ENCODE measurements around the gene SLC8A2. TPM values are rescaled to one million over a fixed set of nuclear protein-coding genes. Genes with fewer than 3 reads are reported as not detected.
"Not testable (repeated sequence)": the region's sequence is repeated elsewhere in the genome, so short reads cannot be mapped to it uniquely, and the experiment has no call there.

Gene SLC8A2
- total RNA-seq, 1 donor from 2014 or later: 0.59 TPM

DNA sequence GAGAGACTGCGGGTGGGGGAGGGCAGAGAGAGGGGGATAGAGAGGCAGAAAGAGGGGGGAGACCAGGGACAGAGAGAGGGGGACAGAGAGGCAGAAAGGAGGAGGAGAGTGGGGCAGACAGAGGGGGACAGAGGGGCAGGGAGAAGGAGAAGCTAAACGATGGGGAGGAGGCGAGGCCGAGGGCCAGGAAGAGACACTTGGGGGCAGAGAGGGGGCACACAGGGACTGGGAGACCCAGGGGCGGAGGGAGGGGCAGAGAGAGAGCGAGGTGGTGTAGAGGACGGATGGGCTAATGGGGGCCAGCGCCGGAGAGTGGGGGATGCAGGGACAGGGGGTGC lies 53.0 kb downstream of the SLC8A2 start:
- intact Hi-C loops (cut with DNase I): no loop called here
- DNase-seq (ENCODE audit: low spot score): no peak

DNA sequence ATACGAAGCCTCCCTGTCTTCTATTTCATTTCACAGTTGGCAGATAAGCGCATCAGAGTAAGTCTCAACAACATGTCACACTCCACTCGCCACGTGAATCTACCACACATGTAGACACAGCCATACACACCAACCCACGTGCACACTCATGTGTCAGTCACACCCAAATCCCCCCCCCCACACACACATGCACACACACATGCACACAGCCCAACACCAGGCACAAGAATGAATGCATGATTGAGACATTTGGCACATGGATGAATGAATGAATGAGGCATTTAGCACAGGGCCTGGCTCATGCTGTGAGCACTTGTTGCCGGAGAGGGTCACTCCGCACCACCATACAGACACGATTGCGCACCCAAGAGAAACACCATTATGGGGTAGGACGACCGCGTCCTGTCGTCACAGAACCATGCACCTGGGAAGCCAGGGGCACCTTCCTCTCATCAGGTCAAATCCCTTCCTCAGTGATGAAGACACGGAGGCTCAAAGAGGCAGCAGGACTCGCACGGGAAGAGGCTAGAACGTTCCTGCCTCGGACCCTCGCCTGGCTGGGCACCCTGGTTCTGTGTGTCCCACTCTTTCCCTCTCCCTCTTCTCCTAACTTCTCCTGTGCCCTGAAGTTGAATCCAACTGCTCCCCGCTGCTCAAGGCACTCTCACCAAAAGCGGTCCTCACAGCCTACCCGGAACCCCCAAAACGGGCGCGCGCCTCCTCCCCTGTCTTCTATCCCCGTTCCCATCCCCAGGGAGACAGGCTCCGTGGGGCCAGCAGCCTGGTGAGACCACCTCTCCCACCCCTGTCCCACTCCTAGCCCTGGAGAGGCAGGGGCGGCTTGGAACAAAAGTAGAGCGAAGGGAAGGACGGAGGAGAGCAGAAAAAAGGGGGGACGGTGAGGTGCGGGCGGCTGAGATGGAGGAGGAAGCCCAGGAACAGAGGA lies 53.7 kb downstream of the SLC8A2 start:
- intact Hi-C loops (cut with DNase I): no loop called here
- no peak for DNase-seq (ENCODE audit: low spot score)

DNA sequence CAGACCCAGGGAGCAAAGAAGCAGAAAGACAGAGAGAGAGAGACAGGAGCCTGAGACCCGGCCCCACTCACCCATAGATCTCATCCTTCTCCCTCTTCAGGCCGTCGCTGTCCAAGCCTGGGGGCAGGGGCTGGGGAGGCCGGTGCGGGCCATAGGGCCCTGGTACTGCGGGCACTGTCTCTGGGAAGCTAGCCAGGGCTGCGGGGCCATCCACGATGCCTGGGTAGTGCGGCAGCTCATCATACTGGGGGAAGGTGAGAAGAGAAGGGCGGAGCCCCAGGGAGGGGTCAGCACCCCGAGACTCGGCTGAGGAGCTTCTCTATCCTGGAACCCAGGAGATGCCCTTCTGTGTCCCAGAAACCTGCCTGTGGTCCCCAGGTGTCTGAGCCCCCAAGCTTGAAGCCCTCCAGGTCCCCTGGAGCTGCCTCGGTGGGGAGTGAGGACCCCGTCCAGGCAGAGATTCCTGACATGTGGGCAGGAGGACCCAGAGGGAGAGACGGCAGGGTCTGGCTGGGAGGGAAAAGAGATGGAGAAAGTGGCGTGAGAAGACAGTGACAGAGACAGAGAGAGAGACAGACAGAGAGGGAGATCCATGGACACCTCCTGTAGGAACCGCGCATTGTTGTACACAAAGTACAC lies 54.5 kb downstream of the SLC8A2 start:
- DNase-seq (ENCODE audit: low spot score): no peak
- intact Hi-C loops (cut with DNase I): no loop called here

DNA sequence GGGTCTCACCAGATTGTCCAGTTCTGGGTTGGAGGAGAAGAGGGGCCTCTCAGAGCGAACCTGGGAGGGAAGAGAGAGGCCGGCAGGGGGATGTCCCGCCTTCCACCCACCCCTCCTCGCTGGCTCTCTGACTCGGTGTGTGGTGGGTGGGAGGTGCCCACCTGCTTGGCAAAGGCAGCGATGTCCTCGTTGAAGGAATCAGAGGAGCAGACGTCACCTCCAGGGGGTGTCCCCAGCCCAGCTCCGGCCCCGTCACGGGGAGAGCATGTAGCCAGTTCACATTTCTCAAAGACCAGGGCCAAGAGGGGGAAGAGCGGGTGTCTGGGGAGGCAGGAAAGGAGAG lies 55.1 kb downstream of the SLC8A2 start:
- intact Hi-C loops (cut with DNase I): no loop called here
- DNase-seq (ENCODE audit: low spot score): no peak

DNA sequence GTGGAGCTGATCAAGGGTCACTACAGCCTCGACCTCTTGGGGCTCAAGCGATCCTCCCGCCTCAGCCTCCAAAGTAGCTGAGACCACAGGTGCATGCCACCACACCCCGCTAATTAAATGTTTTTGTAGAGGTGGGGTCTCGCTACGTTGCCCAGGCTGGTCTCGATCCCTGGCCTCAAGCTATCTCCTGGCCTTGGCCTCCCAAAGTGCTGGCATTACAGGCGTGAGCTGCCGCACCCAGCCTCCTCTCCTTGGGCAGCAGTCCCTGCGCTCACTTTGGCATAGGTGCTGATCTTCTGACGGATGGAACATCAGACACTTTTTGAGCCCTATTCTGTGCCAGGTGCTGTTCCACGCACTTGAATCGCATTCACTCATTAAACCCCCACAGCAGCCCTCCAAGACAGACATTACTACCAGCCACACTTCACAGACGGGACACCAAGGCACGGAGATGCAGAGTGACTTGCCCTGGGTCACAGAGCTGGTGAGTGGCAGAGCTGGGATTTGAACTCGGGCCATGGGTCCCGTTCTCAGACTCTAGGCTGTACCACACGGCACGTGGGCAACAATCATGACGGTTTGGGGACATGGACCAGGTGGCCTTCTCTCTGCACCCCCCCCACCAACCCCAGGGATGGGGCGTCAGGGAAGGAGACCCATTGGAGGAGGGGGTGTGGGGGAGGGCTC lies 55.6 kb downstream of the SLC8A2 start:
- no peak for DNase-seq (ENCODE audit: low spot score)
- intact Hi-C loops (cut with DNase I): no loop called here

DNA sequence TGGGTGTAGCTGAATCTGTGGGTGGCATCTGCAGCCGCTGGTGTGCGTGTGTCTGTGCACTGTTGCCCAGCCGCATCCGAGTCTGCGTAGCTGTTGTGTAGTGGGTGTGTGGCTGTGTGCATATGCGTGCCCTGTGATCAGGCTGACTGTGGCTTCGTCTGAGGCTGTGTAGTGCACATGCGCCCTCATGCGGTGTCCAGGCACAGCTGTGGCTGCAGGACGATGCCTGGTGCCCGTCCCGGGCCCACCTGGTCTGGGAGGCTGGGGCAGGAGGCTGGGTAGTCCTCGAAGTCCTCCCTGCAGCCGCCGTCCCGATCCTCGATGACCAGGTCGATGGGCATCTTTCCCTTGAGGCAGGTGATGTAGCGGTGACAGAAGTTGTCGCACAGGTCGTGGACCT lies 57.2 kb downstream of the SLC8A2 start:
- DNase-seq (ENCODE audit: low spot score): no peak
- intact Hi-C loops (cut with DNase I): no loop called here

DNA sequence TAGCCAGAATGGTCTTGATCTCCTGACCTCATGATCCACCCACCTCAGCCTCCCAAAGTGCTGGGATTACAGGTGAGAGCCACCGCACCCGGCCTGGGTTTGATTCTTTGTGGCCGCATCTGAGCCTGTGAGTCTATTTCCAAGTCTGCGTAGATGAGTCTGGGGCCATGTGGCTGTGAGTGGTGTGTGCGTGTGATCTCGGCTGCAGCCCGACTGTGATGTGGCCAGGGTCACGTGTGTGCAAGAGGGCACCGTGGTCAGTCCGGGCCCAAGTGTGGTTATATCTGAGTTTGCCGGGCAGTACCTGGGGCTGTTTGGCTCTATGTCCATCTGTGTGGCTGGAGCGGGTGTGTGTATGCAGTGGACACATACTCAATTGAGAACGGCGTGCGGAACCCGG lies 57.8 kb downstream of the SLC8A2 start:
- no peak for DNase-seq (ENCODE audit: low spot score)
- intact Hi-C loops (cut with DNase I): no loop called here

DNA sequence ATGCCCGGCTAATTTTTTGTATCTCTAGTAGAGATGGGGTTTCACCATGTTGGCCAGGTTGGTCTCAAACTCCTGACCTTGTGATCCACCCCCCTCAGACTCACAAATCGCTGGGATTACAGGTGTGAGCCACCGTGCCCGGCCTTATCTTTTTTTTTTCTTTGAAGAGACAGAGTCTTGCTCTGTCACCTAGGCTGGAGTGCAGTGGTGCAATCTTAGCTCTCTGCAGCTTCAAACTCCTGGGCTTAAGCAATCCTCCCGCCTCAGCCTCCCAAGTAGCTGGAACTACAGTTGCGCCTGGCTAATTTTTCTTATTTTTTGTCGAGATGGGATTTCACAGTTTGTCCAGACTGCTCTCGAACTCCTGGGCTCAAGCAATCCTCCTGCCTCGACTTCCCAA lies 60.0 kb downstream of the SLC8A2 start:
- DNase-seq (ENCODE audit: low spot score); intact Hi-C loops (cut with DNase I): not testable (repeated sequence)

DNA sequence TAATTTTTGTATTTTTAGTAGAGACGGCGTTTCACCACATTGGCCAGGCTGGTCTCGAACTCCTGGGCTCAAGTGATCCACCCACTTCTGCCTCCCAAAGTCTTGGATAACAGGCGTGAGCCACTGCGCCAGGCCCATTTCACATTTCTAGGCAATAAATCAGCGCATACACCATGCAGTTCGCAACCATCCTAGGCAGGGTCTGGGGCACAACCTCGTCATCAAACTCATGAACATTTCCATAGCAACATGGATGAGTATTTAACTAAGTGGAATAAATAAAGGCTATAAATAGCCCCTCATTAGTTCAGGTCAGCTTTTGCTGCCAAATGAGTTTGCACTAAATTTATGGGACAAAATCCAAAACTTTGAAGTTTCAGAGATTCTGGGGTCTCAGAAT lies 60.6 kb downstream of the SLC8A2 start:
- no peak for DNase-seq (ENCODE audit: low spot score)
- intact Hi-C loops (cut with DNase I): no loop called here

DNA sequence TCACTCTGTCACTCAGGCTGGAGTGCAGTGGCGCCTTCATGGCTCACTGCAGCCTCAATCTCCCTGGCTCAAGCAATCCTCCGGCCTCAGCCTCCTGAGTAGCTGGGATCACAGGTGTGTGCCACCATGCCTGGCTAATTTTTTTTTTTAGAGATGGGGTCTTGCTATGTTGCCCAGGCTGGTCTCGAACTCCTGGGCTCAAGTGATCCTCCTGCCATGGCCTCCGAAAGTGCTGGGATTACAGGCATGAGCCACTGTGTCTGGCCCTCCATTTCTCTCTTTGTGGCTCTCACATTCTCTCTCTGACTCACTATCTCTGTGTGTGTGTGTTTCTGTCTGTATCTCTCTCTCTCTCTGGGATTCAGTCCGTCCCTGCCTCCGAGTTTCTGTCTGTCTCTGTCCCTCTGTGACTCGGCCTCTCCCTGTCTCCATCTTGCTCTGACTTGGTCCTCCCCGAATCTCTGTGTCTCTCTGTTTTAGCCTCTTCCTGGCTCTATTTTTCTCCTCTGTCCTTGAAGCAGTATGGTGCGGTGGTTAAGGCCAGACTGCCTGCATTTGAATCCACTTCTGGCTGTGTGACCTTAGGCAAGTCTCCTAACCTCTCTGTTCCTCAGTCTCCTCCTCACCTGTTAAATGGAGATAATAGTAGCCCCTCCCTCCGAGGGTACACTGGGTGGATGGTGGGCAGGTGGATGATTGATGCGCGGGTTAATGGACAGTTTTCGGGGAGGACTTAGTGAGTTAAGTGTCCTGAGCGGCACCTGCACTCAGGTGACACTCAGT lies 63.3 kb downstream of the SLC8A2 start:
- intact Hi-C loops (cut with DNase I): no loop called here
- DNase-seq (ENCODE audit: low spot score): no peak

DNA sequence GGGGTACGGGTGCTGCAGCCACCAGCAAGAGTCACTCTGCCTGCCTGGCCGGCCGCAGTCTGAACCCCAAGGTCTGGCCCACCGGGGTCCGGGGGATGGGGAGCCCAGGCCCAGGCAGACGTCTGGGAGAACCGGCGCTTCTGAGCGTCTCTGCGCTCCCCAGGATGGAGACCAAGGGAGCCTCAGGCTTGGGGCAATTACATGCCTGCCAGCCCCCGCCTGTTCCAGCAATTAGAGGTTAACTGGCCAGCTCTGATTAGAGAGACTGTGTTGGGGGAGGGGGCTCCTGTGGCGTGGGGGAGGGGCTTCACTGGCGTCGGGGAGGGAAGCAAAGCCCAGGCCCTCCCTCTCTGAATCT lies 64.3 kb downstream of the SLC8A2 start:
- intact Hi-C loops (cut with DNase I): no loop called here
- DNase-seq (ENCODE audit: low spot score): no peak

DNA sequence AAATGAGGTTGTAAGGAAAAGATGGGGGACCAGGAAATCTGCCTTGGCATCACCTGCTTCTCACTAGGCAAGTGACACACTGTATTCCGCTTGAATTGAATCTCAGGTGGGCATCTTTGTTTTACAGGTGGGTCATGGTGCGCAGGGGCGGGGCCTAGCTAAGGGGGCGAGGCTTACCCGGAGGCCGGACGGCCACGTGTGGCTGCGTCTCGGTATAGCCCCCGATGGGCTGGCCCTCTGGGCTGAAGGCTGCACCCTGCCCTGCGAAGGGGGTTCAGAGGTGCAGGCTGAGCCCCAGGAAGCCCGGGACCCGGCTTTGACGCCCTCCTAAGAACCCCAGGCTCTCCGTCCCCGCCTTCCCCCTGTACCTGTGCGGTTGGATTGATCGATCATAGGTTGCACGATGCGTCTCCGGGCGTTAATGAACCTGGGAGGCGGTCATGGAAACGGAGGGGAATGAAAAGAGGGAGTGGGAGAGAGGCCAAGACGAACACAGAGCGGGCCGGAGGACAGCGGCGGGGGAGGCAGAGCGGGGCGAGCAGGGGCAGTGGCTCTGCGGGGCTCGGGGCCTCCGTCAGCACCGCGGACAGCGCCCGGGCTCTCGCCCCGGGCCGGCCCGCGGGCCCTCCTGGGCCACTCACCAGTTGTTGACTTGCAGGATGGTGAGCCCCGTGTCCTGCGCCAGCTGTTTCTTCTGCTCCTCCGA lies 64.8 kb downstream of the SLC8A2 start:
- intact Hi-C loops (cut with DNase I): no loop called here
- no peak for DNase-seq (ENCODE audit: low spot score)

DNA sequence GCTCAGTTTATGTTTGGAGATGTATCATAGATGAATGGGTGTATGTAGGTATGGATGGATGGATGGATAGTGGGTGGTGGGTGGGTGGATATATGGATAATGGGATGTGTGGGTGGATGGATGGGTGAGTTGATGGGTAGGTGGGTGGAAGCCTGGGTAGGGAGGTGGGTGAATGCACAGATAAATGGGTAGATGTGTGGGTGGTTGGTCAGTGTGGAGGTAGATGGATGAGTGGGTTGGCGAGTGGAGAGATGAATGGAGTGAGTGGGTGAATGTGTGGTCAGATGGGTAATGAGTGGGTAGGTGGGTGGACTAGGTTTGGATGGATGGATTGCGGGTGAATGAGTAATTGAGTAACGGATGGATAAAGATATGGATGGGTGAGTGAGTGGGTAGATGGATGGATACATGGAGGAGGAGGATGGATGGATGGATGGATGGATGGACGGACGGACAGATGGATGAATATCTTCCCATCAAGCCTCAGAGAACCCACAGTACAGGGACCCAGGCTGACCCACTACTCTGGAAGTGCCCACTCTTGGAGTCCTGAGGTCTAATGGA lies 65.8 kb downstream of the SLC8A2 start:
- intact Hi-C loops (cut with DNase I): no loop called here
- DNase-seq (ENCODE audit: low spot score): no peak

DNA sequence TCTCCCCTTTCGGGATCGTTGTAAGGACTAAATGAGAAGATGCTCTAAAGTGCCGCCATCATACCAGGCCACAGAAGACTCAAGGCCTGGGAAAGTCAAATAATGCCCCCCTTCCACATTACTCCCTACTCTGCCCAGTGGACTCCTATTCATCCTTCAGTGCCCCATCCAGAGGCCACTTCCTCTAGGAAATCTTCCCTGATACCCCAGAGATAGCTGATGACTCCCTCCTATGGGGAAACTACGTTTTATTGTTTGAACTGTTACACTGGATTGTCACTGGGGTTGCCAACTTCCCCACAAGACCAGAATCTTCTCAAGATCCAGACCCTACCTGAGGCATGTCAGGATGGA lies 66.5 kb downstream of the SLC8A2 start:
- intact Hi-C loops (cut with DNase I): no loop called here
- no peak for DNase-seq (ENCODE audit: low spot score)

DNA sequence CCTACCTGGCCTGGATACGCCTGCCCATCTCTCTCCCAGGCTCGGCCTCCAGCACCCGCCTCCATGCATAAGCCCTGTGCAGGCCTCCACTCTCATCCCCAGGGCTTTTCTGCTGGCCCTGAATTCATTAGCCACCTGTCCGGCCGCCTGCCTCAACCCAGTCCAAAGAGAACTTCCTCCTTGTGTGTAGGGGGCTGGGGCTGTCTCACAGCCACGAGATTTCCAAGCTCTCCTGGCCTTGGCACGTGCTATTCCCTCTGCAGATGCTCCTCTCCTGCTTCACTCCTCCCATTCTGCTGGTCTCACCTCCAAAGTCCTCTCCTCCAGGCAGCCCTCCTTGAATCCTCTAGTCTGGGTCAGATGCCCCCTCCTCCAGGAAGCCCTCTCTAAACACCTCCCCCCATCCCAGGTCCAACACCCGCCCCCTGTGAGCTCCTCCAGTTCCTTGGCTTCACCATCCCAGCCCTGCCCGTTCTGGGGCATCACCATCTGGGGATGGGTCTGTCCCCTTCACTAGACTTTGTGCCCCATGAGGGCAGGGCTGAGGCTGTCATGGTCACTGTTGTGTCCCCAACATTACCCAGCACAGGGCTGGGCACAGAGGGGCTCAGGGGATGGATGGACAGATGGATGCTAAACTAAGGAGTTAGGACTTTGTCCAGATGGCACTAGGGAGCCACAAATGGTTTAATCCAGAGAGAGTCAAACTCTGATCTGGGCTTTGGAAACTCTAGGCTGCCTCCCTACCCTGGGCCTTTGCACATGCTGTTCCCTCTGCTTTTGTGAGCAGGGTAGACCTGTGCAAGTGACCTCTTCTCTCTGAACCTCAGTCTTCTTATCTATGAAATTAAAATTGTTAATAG lies 67.1 kb downstream of the SLC8A2 start:
- DNase-seq (ENCODE audit: low spot score): no peak
- intact Hi-C loops (cut with DNase I): no loop called here

DNA sequence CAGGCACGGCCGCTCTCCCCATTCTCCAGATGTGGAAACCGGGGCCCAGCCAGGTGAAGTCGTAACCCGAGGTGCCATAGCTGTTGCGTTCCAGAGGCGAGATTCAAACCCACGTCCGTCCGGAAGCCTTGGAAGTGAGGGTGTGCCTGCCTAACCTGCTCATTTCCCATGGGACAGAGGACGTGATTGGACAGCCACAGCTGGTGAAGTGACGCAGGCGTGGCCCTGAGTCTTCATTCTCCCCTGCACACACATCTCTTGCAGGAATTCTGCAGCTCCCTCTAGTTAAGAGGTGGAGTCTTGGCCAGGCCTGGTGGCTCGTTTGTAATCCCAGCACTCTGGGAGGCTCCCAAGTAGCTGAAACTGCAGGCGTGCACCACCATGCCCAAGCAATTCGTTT lies 69.2 kb downstream of the SLC8A2 start:
- no peak for DNase-seq (ENCODE audit: low spot score)
- intact Hi-C loops (cut with DNase I): no loop called here

DNA sequence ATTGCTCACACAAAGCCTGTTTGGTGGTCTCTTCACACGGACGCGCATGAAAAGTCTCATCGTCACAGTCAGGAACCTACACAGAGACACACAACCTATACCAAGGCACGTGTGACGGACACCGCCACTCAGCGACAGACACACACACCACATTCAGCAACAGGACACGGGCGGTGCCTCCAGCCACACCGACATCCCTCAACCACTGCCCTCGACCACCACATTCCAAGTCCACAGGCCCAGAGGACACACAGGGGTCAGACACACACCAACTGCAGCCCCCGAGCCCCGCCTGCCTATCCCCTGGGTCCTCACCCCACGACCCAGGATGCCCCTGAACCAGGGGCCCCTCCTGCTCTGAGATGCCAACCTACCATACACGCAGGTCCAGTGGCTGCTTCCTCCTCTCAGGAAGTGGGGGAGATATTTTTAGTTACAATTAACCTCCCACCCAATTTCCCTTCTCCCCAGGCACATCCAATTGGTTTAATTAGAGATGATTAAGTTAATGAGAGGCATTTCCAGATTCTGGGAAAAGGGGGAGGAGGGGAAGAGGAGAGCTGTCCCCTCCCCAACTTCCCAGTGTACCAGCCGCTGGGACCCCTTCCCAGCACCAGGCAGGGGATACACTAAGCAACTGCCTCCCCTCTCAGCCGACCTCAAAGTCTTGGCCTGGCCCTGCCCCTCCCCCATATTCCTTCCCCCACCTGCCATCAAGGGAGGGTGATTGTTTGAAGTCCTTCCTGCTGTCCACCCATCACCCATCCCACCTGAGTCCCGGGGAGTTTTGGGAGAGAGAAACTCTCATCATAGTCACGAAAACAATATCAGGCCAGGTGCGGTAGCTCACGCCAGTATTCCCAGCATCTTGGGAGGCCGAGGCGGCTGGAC lies 72.7 kb downstream of the SLC8A2 start:
- intact Hi-C loops (cut with DNase I): no loop called here
- no peak for DNase-seq (ENCODE audit: low spot score)

Data from cardiac septum (tissue), 1 donor.